GM23338 (cell line): Measurements from ENCODE around the gene RANBP6. TPM values are rescaled to one million over a fixed set of nuclear protein-coding genes. Genes with fewer than 3 reads are reported as not detected.

ENCODE experiments used
- ATAC-seq: fragments of 200-7000 bp; cut with Tn5 transposase; 3 replicates; pipeline ENCODE4 v1.9.1; 2020
- DNase-seq: peaks from one replicate; pipeline ENCODE4 v3.0.0-alpha.2; 2015; ENCODE audit warnings: low spot score
- H2AFZ ChIP-seq: fragments of 200-600 bp; sonication (generic); 2 replicates; pipeline ENCODE4 v1.8.0; 2016; ENCODE audit warnings: antibody characterized with exemption, mild to moderate bottlenecking, moderate library complexity
- H3F3A ChIP-seq: fragments of 200-600 bp; sonication (generic); replicated peaks from 2 replicates; pipeline ENCODE4 v1.8.0; 2017; ENCODE audit warnings: antibody characterized with exemption, mixed run types, low read depth
- H3K27ac ChIP-seq: fragments of 200-600 bp; sonication (generic); 2 replicates; pipeline ENCODE4 v1.6.1; 2016; ENCODE audit warnings: low read depth
- H3K27me3 ChIP-seq: fragments of 200-600 bp; sonication (generic); 2 replicates; pipeline ENCODE4 v1.8.0; 2016; ENCODE audit warnings: mild to moderate bottlenecking, mixed run types, moderate library complexity; ENCODE audit not compliant: insufficient read depth
- H3K36me3 ChIP-seq: fragments of 200-600 bp; sonication (generic); 2 replicates; pipeline ENCODE4 v1.8.0; 2016; ENCODE audit warnings: mild to moderate bottlenecking; ENCODE audit not compliant: insufficient read depth
- H3K4me1 ChIP-seq: fragments of 200-600 bp; sonication (generic); 2 replicates; pipeline ENCODE4 v1.8.0; 2016; ENCODE audit warnings: mild to moderate bottlenecking, moderate library complexity; ENCODE audit not compliant: insufficient read depth
- H3K4me2 ChIP-seq: fragments of 200-600 bp; sonication (generic); 2 replicates; pipeline ENCODE4 v1.7.1; 2017; ENCODE audit warnings: mixed run types
- H3K4me3 ChIP-seq: fragments of 200-600 bp; sonication (generic); 2 replicates; pipeline ENCODE4 v1.6.1; 2016; ENCODE audit warnings: mixed run types
- H3K79me2 ChIP-seq: fragments of 200-600 bp; sonication (generic); replicated peaks from 2 replicates; pipeline ENCODE4 v1.8.0; 2017; ENCODE audit warnings: mild to moderate bottlenecking; ENCODE audit not compliant: insufficient read depth
- H3K9me2 ChIP-seq: fragments of 200-600 bp; sonication (generic); 2 replicates; pipeline ENCODE4 v1.8.0; 2017; ENCODE audit not compliant: insufficient read depth
- H4K20me1 ChIP-seq: fragments of 200-600 bp; sonication (generic); replicated peaks from 2 replicates; pipeline ENCODE4 v1.8.0; 2017; ENCODE audit warnings: mild to moderate bottlenecking; ENCODE audit not compliant: insufficient read depth
- H3K27ac Mint-ChIP-seq: 2 replicates; pipeline ENCODE4 v1.8.0; 2020; ENCODE audit warnings: inconsistent platforms, mild to moderate bottlenecking, moderate library complexity, mixed read lengths
- H3K27me3 Mint-ChIP-seq: 3 replicates; pipeline ENCODE4 v1.8.0; 2022; ENCODE audit warnings: low read depth, mild to moderate bottlenecking, moderate library complexity, mixed read lengths, inconsistent platforms; ENCODE audit not compliant: insufficient read depth, poor library complexity
- H3K36me3 Mint-ChIP-seq: 3 replicates; pipeline ENCODE4 v1.8.0; 2021; ENCODE audit warnings: low read depth, mild to moderate bottlenecking, inconsistent platforms, moderate library complexity, mixed read lengths
- H3K4me1 Mint-ChIP-seq: 3 replicates; pipeline ENCODE4 v1.8.0; 2020; ENCODE audit warnings: mild to moderate bottlenecking, inconsistent platforms, mixed read lengths
- H3K4me3 Mint-ChIP-seq: 3 replicates; pipeline ENCODE4 v1.8.0; 2021; ENCODE audit warnings: moderate library complexity, mild to moderate bottlenecking, inconsistent platforms, mixed read lengths
- H3K9me3 Mint-ChIP-seq: 3 replicates; pipeline ENCODE4 v1.8.0; 2020; ENCODE audit warnings: moderate library complexity, mild to moderate bottlenecking, inconsistent platforms, mixed read lengths
- CREB1 ChIP-seq: fragments of 250-450 bp; sonication (Bioruptor Pico); IDR thresholded peaks from 2 replicates; pipeline ENCODE4 v1.5.0; 2020; ENCODE audit warnings: low read depth, mild to moderate bottlenecking, moderate library complexity
- EZH2 ChIP-seq: fragments of 200-600 bp; sonication (generic); IDR thresholded peaks from one replicate; pipeline ENCODE4 v1.8.0; 2017; ENCODE audit warnings: antibody characterized with exemption, mild to moderate bottlenecking, low read depth; ENCODE audit not compliant: unreplicated experiment
- EZH2phosphoT487 ChIP-seq: fragments of 200-600 bp; sonication (generic); IDR thresholded peaks from one replicate; pipeline ENCODE4 v1.8.1; 2018; ENCODE audit warnings: antibody characterized with exemption; ENCODE audit not compliant: unreplicated experiment
- JUNB ChIP-seq: IDR thresholded peaks from one replicate; pipeline ENCODE4 v1.6.1; 2016; ENCODE audit warnings: antibody characterized with exemption; ENCODE audit not compliant: unreplicated experiment
- NANOG ChIP-seq: IDR thresholded peaks from 2 replicates; pipeline ENCODE4 v1.6.1; 2016; ENCODE audit warnings: antibody characterized with exemption, borderline replicate concordance
- POLR2AphosphoS5 ChIP-seq: IDR thresholded peaks from 2 replicates; pipeline ENCODE4 v1.6.1; 2016; ENCODE audit warnings: antibody characterized with exemption, low read depth
- STAT1 ChIP-seq: IDR thresholded peaks from one replicate; pipeline ENCODE4 v1.6.1; 2016; ENCODE audit warnings: antibody characterized with exemption; ENCODE audit not compliant: unreplicated experiment
- ZNF114 ChIP-seq: fragments of 250-450 bp; sonication (Bioruptor Pico); IDR thresholded peaks from 2 replicates; pipeline ENCODE4 v1.5.0; 2020; ENCODE audit warnings: mild to moderate bottlenecking, moderate library complexity
- ZNF331 ChIP-seq: fragments of 250-450 bp; sonication (Bioruptor Pico); IDR thresholded peaks from 2 replicates; pipeline ENCODE4 v1.5.0; 2020; ENCODE audit warnings: low read depth, mild to moderate bottlenecking, moderate library complexity
- ZNF462 ChIP-seq: fragments of 250-450 bp; sonication (Bioruptor Pico); IDR thresholded peaks from 2 replicates; pipeline ENCODE4 v1.5.0; 2020; ENCODE audit warnings: mild to moderate bottlenecking, moderate library complexity
- polyA plus RNA-seq: library from polyadenylated mRNA; unstranded; fragments of >200 nt; fragmentation: Nextera tagmentation; extraction: Ambion mirVana; gene quantifications from 2 replicates; pipeline ENCODE4 v1.2.1, GENCODE V29; 2016
- total RNA-seq: library from RNA; depleted of rRNA; stranded (reverse); fragments of >200 nt; shearing (Covaris generic); gene quantifications from 2 replicates; pipeline ENCODE4 v1.2.3, GENCODE V29; 2014
- TF ChIP-seq, protein P1 (sequence below): IDR thresholded peaks from one replicate; pipeline ENCODE4 v1.6.1; 2018; ENCODE audit warnings: antibody characterized with exemption; ENCODE audit not compliant: unreplicated experiment
- TF ChIP-seq, protein P2 (sequence below): IDR thresholded peaks from 2 replicates; pipeline ENCODE4 v1.6.1; 2016; ENCODE audit warnings: antibody characterized with exemption
- TF ChIP-seq, protein P3 (sequence below), 2 experiments: fragments of 200-600 bp in 1 of 2; sonication (generic) in 1 of 2; conservative IDR thresholded peaks; 2 replicates each; pipeline versions ENCODE4 v1.5.1 to v1.6.1; 2016 to 2017; ENCODE audit warnings: antibody characterized with exemption in 2 of 2, low read depth in 2 of 2, mild to moderate bottlenecking in 2 of 2, moderate library complexity in 1 of 2

The RANBP6 gene
- total and polyA plus RNA-seq, 2 experiments from 2014 or later: 9.4 to 26.4 TPM

DNA sequence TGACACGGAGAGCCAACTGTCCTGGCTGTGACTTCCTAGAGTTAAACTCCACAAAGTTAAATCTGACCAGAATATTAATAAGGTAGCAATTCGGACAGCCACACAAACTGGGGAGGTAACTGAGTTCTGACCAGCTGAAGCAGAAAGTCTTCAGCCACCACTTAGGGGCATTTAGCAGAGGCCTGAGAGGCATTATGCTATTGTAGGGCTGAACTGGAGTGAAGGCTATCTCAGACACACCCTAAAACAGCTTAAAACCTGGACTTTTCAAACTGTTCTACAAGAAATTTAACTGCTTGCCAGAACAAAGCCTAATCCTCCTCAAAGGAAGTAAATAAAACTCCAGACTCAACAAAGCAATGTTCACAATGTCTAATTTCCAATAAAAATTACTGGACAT is 32.4 kb downstream of the RANBP6 start:
- Histone ChIP-seq H4K20me1 (no peaks in the 10 kb centered on the region; the same call in none of the 2 replicates), H3F3A (no peaks in the 10 kb centered on the region), H3K4me2 (no peak overlapping the region), H3K27me3 (no peaks in the 10 kb centered on the region), H3K4me1 (no peaks in the 10 kb centered on the region), H3K27ac (no peak overlapping the region), H3K4me3 (no peak overlapping the region), H2AFZ (no peak overlapping the region), H3K9me2 (no peaks in the 10 kb centered on the region), H3K79me2 (no peaks in the 10 kb centered on the region), H3K36me3 (no peaks in the 10 kb centered on the region)
- peaks cover 8% of the 10 kb centered on the region for H3K4me1 Mint-ChIP-seq
- peaks cover 6% of the 10 kb centered on the region; the same call in 1 of the 3 replicates for H3K36me3 Mint-ChIP-seq
- H3K4me3 Mint-ChIP-seq: no peak overlapping the region
- TF ChIP-seq EZH2 (no peak), EZH2phosphoT487 (no peak), CREB1 (no peak), ZNF114 (no peak), ZNF462 (CRISPR knock-in tag) (no peak), POLR2AphosphoS5 (no peak), STAT1 (no peak), JUNB (no peak), ZNF331 (CRISPR knock-in tag) (no peak), NANOG (no peak)
- TF ChIP-seq, protein P1, sequence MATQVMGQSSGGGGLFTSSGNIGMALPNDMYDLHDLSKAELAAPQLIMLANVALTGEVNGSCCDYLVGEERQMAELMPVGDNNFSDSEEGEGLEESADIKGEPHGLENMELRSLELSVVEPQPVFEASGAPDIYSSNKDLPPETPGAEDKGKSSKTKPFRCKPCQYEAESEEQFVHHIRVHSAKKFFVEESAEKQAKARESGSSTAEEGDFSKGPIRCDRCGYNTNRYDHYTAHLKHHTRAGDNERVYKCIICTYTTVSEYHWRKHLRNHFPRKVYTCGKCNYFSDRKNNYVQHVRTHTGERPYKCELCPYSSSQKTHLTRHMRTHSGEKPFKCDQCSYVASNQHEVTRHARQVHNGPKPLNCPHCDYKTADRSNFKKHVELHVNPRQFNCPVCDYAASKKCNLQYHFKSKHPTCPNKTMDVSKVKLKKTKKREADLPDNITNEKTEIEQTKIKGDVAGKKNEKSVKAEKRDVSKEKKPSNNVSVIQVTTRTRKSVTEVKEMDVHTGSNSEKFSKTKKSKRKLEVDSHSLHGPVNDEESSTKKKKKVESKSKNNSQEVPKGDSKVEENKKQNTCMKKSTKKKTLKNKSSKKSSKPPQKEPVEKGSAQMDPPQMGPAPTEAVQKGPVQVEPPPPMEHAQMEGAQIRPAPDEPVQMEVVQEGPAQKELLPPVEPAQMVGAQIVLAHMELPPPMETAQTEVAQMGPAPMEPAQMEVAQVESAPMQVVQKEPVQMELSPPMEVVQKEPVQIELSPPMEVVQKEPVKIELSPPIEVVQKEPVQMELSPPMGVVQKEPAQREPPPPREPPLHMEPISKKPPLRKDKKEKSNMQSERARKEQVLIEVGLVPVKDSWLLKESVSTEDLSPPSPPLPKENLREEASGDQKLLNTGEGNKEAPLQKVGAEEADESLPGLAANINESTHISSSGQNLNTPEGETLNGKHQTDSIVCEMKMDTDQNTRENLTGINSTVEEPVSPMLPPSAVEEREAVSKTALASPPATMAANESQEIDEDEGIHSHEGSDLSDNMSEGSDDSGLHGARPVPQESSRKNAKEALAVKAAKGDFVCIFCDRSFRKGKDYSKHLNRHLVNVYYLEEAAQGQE: no peak
- TF ChIP-seq, protein P2, sequence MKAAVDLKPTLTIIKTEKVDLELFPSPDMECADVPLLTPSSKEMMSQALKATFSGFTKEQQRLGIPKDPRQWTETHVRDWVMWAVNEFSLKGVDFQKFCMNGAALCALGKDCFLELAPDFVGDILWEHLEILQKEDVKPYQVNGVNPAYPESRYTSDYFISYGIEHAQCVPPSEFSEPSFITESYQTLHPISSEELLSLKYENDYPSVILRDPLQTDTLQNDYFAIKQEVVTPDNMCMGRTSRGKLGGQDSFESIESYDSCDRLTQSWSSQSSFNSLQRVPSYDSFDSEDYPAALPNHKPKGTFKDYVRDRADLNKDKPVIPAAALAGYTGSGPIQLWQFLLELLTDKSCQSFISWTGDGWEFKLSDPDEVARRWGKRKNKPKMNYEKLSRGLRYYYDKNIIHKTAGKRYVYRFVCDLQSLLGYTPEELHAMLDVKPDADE: no peak
- TF ChIP-seq, protein P3, sequence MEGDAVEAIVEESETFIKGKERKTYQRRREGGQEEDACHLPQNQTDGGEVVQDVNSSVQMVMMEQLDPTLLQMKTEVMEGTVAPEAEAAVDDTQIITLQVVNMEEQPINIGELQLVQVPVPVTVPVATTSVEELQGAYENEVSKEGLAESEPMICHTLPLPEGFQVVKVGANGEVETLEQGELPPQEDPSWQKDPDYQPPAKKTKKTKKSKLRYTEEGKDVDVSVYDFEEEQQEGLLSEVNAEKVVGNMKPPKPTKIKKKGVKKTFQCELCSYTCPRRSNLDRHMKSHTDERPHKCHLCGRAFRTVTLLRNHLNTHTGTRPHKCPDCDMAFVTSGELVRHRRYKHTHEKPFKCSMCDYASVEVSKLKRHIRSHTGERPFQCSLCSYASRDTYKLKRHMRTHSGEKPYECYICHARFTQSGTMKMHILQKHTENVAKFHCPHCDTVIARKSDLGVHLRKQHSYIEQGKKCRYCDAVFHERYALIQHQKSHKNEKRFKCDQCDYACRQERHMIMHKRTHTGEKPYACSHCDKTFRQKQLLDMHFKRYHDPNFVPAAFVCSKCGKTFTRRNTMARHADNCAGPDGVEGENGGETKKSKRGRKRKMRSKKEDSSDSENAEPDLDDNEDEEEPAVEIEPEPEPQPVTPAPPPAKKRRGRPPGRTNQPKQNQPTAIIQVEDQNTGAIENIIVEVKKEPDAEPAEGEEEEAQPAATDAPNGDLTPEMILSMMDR (conservative IDR thresholded peaks at IDR 0.05; ENCODE audit: low read depth in 2 of 2): no peak
- DNase-seq (no peak), ATAC-seq (no peak)
- H3K27me3 Mint-ChIP-seq: no peaks in the 10 kb centered on the region
- no peaks in the 10 kb centered on the region for H3K9me3 Mint-ChIP-seq
- no peak overlapping the region for H3K27ac Mint-ChIP-seq
